ENCODE measurements around the gene CNOT11.

The CNOT11 gene

GRCh38 chr2:101278925-101279324 is 26.2 kb downstream of the CNOT11 start:
- no peak for DNase-seq (ENCODE audit: low spot score)

- DNase-seq (ENCODE audit: low spot score): no peak
Measured at GRCh38 chr2:101281482-101281881, 28.8 kb downstream of the CNOT11 start.

- no peak for DNase-seq (ENCODE audit: low spot score)
Measured at GRCh38 chr2:101282980-101283379, 30.3 kb downstream of the CNOT11 start.

GRCh38 chr2:101286684-101287083 is 34.0 kb downstream of the CNOT11 start:
- no peak for DNase-seq (ENCODE audit: low spot score)

GRCh38 chr2:101287303-101287702 is 34.6 kb downstream of the CNOT11 start:
- no peak for DNase-seq (ENCODE audit: low spot score)

GRCh38 chr2:101290711-101291110 is 38.0 kb downstream of the CNOT11 start:
- DNase-seq (ENCODE audit: low spot score): no peak

GRCh38 chr2:101291973-101292372 is 39.3 kb downstream of the CNOT11 start:
- DNase-seq (ENCODE audit: low spot score): no peak

GRCh38 chr2:101293544-101293943 is 40.9 kb downstream of the CNOT11 start:
- DNase-seq (ENCODE audit: low spot score): no peak

- DNase-seq (ENCODE audit: low spot score): no peak
Measured at GRCh38 chr2:101294861-101295260, 42.2 kb downstream of the CNOT11 start.

GRCh38 chr2:101295895-101296294 is 43.2 kb downstream of the CNOT11 start:
- DNase-seq (ENCODE audit: low spot score): no peak

- DNase-seq (ENCODE audit: low spot score): no peak
Measured at GRCh38 chr2:101296371-101296770, 43.7 kb downstream of the CNOT11 start.

GRCh38 chr2:101297383-101297782 is 44.7 kb downstream of the CNOT11 start:
- DNase-seq (ENCODE audit: low spot score): no peak

- DNase-seq (ENCODE audit: low spot score): no peak
Measured at GRCh38 chr2:101299604-101300003, 46.9 kb downstream of the CNOT11 start.

- DNase-seq (ENCODE audit: low spot score): no peak
Measured at GRCh38 chr2:101300164-101300563, 47.5 kb downstream of the CNOT11 start.

GRCh38 chr2:101300836-101301235 is 48.1 kb downstream of the CNOT11 start:
- no peak for DNase-seq (ENCODE audit: low spot score)

GRCh38 chr2:101302016-101302415 is 49.3 kb downstream of the CNOT11 start:
- no peak for DNase-seq (ENCODE audit: low spot score)

GRCh38 chr2:101303688-101304087 is 51.0 kb downstream of the CNOT11 start:
- DNase-seq (ENCODE audit: low spot score): no peak

- DNase-seq (ENCODE audit: low spot score): no peak
Measured at GRCh38 chr2:101305035-101305434, 52.3 kb downstream of the CNOT11 start.

GRCh38 chr2:101305492-101306078 is 52.9 kb downstream of the CNOT11 start:
- no peak for DNase-seq (ENCODE audit: low spot score)

- no peak for DNase-seq (ENCODE audit: low spot score)
Measured at GRCh38 chr2:101306410-101306809, 53.7 kb downstream of the CNOT11 start.

- no peak for DNase-seq (ENCODE audit: low spot score)
Measured at GRCh38 chr2:101307503-101307902, 54.8 kb downstream of the CNOT11 start.

GRCh38 chr2:101307950-101308431 is 55.3 kb downstream of the CNOT11 start:
- DNase-seq (ENCODE audit: low spot score): no peak

- DNase-seq (ENCODE audit: low spot score): peak; percentile 91
Measured at GRCh38 chr2:101308432-101309210, 55.9 kb downstream of the CNOT11 start, which contains the start of gene RNF149. TSS of gene RNF149 (minus strand) at chr2:101308701. CDS start at chr2:101308588, 113 bp downstream.

Data from LoVo (cell line).